ENCODE data around the gene ZBTB25.

GRCh38 chr14:64495252-64495651 is 8.4 kb downstream of the ZBTB25 start:
- TF ChIP-seq POLR2A (IDR thresholded peaks at IDR 0.05) = no peak
- TF ChIP-seq POLR2AphosphoS5 (IDR thresholded peaks at IDR 0.05) = no peak
- no peak for TF ChIP-seq CTCF (IDR thresholded peaks at IDR 0.05)
- TF ChIP-seq EP300 (IDR thresholded peaks at IDR 0.05; ENCODE audit: low read depth) = no peak

Measured in transverse colon (tissue), 4 donors.